ENCODE measurements around the gene CHRNA1.

DNA sequence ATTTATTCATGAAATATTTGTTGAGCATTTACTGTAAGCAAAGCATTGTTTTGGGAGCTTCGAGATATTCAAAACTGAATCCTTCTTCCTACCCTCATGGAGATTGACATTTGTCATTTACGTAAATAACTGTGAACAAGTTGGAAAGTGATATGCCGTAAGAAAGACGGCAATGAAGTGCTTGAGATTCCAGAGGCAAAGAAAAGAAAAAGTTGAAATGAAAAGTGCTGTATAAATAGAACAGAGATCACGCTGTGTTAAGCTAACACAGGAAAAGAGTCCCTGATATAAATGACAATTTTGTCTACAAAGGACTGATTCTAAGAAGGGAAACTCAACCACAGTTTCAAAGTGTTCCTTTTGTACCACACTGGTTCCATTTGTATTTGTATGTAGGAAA lies 1.8 kb downstream of the CHRNA1 start:
- TF ChIP-seq, protein P1, sequence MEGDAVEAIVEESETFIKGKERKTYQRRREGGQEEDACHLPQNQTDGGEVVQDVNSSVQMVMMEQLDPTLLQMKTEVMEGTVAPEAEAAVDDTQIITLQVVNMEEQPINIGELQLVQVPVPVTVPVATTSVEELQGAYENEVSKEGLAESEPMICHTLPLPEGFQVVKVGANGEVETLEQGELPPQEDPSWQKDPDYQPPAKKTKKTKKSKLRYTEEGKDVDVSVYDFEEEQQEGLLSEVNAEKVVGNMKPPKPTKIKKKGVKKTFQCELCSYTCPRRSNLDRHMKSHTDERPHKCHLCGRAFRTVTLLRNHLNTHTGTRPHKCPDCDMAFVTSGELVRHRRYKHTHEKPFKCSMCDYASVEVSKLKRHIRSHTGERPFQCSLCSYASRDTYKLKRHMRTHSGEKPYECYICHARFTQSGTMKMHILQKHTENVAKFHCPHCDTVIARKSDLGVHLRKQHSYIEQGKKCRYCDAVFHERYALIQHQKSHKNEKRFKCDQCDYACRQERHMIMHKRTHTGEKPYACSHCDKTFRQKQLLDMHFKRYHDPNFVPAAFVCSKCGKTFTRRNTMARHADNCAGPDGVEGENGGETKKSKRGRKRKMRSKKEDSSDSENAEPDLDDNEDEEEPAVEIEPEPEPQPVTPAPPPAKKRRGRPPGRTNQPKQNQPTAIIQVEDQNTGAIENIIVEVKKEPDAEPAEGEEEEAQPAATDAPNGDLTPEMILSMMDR (IDR thresholded peaks at IDR 0.05; ENCODE audit: low read depth, low read length, poor library complexity, severe bottlenecking): no peak
- TF ChIP-seq EZH2phosphoT487 (IDR thresholded peaks at IDR 0.05; ENCODE audit: borderline replicate concordance, low read length): no peak

Data from DOHH2 (cell line).